GM20000 (cell line): Measurements from ENCODE around the gene ZFAND3.

Source experiments
- DNase-seq: peaks from one replicate; pipeline ENCODE4 v3.0.0; 2012; ENCODE audit warnings: low spot score
- TF ChIP-seq, protein P1 (sequence below): IDR thresholded peaks from 2 replicates; pipeline ENCODE4 v1.5.1; 2012; ENCODE audit warnings: mild to moderate bottlenecking, control low read depth; ENCODE audit errors: extremely low read depth, missing control alignments

Gene ZFAND3

DNA sequence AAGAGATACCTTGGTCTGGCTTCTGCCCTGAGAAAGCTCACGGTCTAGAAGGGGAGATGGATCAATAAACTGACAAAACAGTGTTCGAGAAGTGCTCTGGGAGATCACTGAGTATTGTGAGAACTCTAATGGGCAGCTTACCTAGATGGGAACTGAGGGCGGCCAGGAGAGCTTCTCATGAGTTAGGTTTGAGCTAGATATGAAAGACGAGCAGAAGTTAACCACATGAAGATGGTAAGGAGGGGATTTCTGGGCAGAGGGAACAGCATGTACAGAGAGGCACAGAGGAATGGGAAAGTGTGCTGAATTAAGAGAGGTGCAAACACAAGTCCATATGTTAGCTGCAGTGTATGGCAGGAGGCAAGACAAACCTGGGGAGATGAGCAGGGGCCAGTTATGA is 11.9 kb downstream of the ZFAND3 start:
- DNase-seq: no peak
- TF ChIP-seq, protein P1, sequence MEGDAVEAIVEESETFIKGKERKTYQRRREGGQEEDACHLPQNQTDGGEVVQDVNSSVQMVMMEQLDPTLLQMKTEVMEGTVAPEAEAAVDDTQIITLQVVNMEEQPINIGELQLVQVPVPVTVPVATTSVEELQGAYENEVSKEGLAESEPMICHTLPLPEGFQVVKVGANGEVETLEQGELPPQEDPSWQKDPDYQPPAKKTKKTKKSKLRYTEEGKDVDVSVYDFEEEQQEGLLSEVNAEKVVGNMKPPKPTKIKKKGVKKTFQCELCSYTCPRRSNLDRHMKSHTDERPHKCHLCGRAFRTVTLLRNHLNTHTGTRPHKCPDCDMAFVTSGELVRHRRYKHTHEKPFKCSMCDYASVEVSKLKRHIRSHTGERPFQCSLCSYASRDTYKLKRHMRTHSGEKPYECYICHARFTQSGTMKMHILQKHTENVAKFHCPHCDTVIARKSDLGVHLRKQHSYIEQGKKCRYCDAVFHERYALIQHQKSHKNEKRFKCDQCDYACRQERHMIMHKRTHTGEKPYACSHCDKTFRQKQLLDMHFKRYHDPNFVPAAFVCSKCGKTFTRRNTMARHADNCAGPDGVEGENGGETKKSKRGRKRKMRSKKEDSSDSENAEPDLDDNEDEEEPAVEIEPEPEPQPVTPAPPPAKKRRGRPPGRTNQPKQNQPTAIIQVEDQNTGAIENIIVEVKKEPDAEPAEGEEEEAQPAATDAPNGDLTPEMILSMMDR: no peak

DNA sequence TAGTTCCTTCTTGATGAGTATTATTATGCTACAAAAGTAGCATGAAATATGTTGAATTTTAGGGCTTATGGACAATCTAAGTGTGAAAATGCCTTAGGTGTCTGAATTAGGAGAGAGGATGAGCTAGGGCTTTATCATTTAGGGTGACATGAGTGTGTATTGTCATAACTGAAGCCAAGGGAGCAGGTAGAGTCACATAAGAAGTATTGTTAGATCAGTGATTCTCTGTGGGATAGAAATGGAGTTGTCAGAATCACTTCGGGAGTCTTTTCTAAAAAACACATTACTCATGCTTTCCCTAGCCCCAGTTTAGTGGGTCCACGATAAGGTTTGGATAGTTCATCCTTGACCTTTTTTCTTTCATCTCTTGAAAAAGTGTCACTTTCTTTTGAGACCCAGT is 16.4 kb downstream of the ZFAND3 start:
- no peak for DNase-seq
- TF ChIP-seq, protein P1: no peak

DNA sequence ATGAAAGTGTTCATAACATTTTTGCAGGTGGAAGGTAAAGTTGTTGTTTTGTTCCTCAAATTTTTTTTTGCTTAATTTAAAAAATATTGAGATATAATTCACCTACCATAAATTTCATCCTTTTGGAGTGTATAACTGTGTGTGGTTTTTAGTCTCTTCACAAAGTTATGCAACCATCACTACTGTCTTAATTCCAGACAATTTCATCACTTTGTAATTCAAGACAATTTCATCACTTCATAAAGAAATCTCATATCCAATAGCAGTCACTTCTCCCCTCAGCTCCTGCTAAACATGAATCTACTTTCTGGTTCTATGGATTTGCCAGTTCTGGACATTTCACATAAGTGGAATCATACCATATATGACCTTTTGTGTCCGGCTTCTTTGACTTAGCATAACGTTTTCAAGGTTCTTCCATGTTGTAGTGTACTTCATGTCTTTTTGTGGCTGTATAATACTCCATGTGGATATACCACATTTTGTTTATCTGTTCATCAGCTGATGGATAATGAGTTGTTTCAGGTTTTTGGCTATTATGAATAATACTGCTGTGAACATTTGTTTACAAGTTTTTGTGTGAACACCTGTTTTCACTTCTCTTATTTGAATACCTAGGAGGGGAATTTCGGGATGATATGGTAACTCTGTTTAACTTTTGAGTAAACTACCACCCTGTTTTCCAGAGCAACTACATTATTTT is 18.8 kb downstream of the ZFAND3 start:
- DNase-seq: no peak
- TF ChIP-seq, protein P1: no peak

DNA sequence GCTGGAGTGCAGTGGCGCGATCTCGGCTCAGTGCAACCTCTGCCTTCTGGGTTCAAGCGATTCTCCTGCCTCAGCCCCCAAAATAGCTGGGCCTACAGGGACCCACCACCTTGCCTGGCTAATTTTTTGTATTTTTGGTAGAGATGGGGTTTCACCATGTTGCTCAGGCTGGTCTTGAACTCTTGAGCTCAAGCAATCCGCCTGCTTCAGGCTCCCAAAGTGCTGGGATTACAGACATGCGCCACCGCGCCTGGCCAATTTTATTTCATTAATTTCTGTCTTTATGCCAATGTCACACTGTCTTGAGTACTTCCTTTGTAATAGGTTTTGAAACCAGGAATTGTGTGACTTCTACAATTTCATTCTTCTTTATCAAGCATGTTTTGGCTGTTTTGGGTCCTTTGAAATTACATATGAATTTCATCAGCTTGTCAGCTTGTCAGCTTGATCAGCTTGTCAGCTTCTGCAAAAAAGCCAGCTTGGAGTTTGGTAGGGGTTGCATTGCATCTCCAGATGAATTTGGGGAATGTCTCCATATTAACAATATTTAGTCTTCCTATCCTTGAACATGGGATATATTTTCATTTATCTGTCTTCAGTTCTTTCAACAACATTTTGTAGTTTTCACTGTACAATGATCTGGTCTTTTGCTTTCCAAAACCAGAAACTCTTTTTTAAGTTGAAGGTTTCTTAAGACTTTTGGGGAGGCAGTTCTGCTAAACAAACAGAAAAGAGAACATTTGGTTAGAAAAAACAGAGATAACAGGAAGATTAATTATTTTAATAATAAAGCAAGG is 20.8 kb downstream of the ZFAND3 start:
- TF ChIP-seq, protein P1: no peak
- DNase-seq: no peak

DNA sequence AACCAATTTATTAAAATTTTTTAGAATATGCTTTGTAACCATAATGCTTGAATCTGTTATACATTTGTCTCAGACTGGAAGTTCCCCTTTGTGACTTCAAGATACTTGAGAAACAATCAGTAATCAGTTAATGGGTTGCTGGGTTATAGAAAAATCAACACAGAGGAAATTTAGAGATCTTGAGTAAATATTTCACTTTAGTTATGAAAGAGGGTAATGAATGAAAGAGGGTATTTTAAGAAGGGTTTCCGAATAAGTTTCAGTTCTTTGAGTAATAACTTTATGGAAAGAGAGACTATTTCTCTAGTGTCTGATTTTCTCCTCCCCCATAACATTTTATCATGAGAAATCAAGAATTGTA is 21.4 kb downstream of the ZFAND3 start:
- TF ChIP-seq, protein P1: no peak
- DNase-seq: peak; percentile 19

DNA sequence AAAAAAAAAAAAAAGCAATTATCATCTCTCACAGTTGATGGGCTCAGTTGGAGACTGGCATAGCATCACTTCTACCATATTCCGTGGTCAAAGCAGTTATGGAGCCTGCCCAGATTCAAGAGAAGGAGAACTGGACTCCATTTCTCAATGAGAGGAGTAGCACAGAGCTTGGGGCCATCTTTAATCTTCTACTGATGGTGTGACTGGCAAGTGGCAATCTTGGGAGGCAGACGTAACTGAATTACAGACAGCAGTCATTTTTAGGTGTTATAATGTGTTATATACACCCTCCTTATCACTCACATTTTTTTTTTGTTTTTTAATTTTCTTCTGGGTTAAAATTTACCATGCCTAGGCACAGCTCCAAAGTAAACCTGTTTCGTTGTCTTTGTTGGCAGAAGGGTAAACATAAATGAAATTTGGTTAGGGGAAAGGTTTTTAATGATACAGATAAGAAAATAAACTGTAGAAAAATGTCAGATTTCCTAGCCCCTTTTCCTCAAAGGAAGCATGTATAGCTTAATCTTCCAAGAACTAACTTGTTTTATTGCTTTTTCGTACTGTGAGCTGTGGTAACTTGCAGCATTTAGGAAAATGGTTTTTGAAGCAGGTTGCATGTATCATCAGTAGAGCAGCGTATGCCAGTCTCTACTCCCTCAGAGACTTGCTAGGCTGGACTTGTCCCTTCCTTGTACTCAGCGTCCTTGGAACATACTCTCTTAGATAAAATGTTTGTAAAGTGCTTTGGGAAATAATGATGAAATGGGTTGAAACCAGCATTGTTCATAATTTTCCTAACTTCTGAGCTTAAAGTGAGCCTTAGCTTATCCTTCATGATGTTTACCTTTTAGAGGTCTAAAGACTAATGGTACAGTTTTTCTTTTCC is 25.7 kb downstream of the ZFAND3 start:
- no peak for DNase-seq
- TF ChIP-seq, protein P1: no peak

DNA sequence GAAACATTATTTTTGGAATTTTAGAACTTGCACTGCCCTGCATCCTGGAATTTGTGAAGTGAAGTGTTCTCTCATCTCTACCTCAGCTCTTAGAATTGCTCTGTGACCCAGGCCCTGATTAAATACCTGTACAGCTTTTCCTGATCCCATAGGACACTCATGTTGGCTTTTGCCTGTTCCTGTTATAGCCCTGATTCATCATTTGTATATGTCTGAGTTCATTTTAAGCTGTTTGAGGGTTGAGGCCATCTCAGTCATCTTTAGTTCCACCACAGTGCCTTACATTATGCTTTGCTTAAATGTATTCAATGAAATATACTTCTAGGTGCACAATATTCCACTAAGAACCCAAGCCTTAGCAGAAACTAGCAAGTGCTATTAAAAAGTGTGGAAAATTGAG is 26.4 kb downstream of the ZFAND3 start:
- DNase-seq: no peak
- TF ChIP-seq, protein P1: no peak
